DMS 273 (cell line): Measurements from ENCODE around the gene KCNJ18.
"Not testable (repeated sequence)": the region's sequence is repeated elsewhere in the genome, so short reads cannot be mapped to it uniquely, and the experiment has no call there.

Experiments used
- DNase-seq: peaks from one replicate; lab custom pipeline; 2025; ENCODE audit not compliant: unreplicated experiment; lab: John Stamatoyannopoulos, UW

KCNJ18 gene

GRCh38 chr17:21720566-21720965 is 28.2 kb downstream of the KCNJ18 start:
- DNase-seq: not testable (repeated sequence)

GRCh38 chr17:21722268-21722667 is 29.9 kb downstream of the KCNJ18 start:
- not testable (repeated sequence) for DNase-seq

GRCh38 chr17:21724216-21725006 is 32.1 kb downstream of the KCNJ18 start:
- DNase-seq: not testable (repeated sequence)

GRCh38 chr17:21731076-21731475 is 38.8 kb downstream of the KCNJ18 start:
- not testable (repeated sequence) for DNase-seq

- not testable (repeated sequence) for DNase-seq
These were observed 41.6 kb downstream of the KCNJ18 start for GRCh38 chr17:21733931-21734330.

GRCh38 chr17:21735814-21736213 is 43.5 kb downstream of the KCNJ18 start:
- DNase-seq: not testable (repeated sequence)

GRCh38 chr17:21737015-21737580 is 44.8 kb downstream of the KCNJ18 start:
- DNase-seq: not testable (repeated sequence)

DNA sequence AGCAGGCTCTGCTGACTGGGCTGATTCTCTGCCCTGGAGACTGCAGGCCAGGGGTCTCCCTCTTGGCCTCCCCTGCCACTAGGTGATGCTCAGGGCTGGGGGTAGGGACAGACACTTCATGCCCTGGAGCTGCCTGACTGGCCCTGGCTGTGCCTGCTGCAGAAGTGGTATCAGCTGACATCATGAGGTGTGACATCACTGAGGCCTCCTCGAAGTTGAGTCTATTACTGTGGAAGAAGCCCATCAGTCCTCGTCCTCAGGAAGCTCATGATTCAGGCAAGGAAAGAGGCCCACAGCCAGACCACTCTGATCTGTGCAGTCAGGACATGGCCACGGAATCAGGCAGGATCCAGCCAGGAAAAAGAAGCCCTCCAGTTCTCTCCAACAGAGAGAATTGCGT is 45.9 kb downstream of the KCNJ18 start:
- DNase-seq: not testable (repeated sequence)

DNA sequence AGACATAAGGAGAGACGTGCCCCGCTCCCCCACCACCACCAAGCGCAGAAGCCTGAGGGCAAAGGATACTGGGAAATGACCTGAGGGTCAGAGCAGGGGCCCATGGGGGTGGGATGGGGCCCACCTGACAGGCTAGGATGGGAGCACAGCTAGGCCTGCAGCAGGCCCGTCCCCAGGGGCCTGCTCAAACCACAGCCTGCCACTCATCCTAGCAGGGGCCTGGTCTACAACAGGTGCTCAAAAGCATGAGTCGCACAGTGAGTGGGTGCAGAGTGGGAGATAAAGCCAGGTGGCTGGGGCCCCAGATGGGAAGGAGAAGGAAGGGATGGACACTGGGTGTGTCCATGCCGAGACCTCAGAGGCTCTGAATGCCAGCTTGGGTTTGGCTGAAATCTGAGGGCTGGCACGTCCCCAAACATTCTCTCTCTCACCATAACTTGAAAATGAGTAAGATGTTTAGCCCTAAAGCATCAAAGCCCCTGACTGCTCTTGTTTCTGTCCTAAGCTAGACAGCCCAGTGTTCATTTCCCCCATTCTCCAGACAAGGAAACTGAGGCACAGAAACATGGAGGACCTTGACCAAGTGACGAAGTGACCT is 46.7 kb downstream of the KCNJ18 start:
- DNase-seq: not testable (repeated sequence)

DNA sequence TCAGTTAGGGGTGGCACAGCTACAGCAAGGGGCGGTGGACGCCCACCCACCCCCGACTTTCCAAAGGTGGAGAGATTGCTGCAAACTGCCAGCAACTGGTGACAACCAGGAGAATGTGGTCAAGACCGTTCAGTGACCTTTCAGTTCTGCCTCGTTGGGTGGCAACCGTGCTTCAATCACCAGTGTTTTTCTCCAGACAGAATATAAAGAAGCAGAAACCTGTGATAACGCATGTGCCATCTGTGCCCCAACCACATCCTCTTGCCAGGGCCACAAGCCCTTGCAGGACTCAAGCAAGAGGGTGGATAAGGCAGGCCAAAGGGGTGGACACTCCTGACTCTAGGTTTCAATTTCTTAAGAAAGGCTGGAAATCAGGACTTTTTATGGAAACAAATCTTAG is 47.2 kb downstream of the KCNJ18 start:
- not testable (repeated sequence) for DNase-seq

DNA sequence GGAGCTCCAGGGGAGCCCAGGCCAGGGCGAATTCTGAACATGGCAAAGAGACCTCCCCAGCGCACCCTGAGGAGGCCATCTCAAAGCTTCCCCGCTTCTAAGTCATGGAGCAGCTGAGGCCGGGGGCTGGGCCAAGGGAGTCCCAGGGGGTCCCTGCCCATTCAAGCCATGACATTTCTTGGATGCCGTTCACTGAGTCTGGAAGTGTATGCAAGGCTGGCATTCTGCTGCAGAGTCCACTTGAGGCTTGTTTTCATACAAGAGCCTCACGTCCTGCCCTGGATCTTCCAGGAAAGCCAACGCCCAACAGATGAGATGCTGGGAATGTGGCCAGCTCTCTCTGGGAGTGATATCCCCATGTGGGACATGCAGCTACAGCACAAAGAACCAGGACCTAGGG is 48.5 kb downstream of the KCNJ18 start:
- not testable (repeated sequence) for DNase-seq

DNA sequence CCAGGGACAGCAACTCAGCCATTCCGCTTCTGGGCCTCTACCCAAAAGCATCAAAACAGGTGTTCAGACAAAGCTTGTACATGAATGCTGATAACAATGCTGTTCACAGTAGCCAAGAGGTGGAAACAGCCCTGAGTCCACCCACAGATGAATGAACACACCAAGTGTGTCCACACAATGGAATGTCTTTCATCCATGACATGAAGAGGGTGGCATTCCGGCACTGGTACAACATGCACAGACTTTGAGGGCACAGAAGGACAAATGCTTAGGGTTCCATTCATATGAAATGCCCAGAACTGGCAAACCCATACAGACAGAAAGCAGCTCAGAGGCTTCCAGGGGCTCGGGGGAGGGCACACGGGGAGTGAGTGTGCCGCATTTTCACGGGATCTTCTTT is 49.2 kb downstream of the KCNJ18 start:
- not testable (repeated sequence) for DNase-seq

DNA sequence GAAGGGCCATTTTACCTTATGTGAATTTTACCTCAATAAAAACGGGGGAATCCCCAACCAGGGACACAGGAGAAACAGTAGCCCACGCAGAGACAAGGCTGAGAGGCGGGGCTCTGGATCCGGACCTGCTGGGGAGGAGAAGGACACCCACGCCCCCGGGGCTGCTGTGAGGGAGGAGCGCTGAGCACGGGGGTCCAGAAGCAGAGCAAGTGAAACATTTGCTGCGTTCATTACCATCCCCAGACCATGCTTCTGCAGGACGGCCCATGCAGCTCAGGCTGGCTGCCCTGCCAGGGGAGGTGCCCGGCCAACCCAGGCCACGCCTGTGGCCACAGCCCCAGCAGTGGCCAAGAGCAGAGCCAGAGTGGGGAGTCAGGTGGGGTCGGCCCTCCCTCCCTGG is 50.0 kb downstream of the KCNJ18 start:
- DNase-seq: no peak

GRCh38 chr17:21744151-21744550 is 51.8 kb downstream of the KCNJ18 start:
- not testable (repeated sequence) for DNase-seq

DNA sequence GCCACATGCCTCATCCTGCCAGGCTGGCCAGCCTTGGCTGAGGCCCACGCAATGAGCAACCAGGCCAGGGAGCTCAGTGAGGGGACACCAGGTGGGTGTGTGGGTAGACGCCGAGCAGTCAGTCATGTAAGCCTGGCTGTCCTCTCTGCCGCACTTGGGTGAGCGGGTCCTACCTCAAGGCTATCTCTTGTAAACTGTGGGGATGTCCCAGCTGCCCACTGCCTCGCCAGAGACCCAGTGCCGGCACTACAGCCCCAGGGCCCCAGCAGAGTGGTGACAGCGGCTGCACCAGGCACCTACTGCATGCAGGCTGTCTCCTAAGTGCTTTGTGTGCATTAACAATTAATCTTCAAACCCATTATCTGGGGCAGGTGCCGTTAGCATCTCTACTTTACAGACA is 52.3 kb downstream of the KCNJ18 start:
- not testable (repeated sequence) for DNase-seq

DNA sequence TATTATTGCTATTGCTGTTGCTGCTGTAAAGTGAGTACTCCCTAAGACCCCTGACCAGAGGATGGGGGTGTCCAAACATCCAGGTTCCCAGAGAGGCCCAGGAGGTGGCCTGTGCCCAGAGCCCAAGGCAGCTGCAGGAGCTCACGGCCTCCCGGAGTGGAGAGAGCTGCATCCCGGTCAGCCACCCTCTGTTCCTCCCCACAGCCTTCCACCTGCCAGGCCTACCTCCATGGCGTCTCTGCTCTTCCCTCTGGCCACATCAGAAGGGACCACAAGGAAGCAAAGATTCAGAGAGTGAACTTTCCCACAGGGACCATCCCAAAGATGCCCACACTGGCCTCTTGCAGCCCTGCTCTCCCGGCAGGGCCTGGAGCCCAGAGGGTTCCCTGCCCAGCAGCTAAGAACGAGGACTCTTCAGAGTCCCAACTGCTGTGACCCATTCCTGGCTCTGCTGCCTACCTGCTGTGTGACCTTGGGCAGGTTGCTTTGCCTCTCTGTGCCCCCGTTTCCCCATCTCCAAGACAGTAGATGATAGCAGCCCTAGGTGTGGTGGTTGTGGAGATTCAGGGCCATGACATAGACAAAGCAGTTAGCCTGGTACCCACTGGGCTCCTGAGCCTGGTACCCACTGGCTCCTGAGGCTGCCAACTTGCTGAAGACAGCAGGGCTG is 53.2 kb downstream of the KCNJ18 start:
- not testable (repeated sequence) for DNase-seq

- not testable (repeated sequence) for DNase-seq
These were observed 54.1 kb downstream of the KCNJ18 start for GRCh38 chr17:21746415-21746814.

DNA sequence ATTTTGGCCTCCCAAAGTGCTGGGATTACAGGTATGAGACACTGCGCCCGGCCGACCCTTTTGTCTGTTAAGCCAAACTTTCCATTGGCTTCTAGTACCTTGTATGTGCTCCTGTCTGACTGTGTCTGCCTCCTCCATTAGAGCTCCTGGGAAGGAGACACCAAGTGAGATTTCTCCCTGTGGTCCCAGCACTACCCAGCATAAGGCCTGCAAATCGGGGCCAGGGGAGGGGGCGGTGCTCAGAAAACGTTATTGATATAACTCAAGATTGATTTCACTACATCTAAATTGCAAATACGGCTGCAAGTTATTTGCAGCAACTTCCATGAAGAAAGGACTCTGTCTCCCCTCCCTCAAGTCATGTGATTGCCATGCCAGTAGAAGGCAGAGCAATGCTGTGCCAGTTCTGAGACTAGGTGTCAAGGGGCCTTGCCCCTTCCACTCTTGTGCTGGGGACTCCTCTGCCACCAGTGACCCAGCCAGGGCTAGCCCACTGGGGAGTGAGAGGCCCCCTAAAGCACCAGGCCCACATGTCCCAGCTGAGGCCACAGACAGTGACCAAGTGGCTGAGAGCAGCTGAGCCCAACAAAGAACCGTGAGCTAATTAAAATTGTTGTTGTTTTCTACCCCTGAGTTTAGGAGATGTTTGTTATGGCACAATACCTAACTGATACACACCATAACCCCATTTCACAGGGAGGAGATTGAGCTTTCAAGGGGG is 55.0 kb downstream of the KCNJ18 start:
- DNase-seq: not testable (repeated sequence)

DNA sequence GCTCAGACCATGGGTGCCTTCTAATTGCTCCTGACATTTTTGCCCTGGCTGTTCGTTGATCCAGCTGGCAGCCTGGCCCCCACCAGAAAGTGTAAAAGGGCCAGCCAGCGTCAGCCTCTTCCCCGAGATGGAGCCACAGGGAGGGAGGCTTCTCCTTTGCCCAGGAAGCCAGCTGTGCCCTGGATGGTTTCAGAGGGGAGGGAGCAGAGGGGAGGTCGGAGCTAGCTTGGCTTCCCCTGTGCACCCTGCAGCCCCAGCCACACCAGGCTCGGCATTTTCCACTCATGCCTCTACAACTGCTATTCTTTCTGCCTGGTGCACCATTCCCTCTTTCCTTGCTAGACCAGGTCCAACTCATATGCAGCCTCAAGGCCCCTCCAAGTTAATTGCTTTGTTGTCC is 56.4 kb downstream of the KCNJ18 start:
- not testable (repeated sequence) for DNase-seq

GRCh38 chr17:21749696-21750531 is 57.6 kb downstream of the KCNJ18 start:
- DNase-seq: not testable (repeated sequence)
